HG03039 (cell line): ENCODE results near the gene MUC12.
"Not testable (repeated sequence)": the region's sequence is repeated elsewhere in the genome, so short reads cannot be mapped to it uniquely, and the experiment has no call there.

ENCODE experiments used
- ATAC-seq: cut with Tn5 transposase; IDR thresholded peaks from one replicate; pipeline ENCODE4 v1.9.1; 2021; ENCODE audit warnings: mild to moderate bottlenecking, moderate library complexity; ENCODE audit not compliant: unreplicated experiment

The MUC12 gene

GRCh38 chr7:100959894-100960293 lies 9.5 kb upstream of the MUC12 start:
- ATAC-seq, result no peak

- ATAC-seq, result no peak
These were observed 6.8 kb upstream of the MUC12 start for GRCh38 chr7:100962537-100962936.

DNA sequence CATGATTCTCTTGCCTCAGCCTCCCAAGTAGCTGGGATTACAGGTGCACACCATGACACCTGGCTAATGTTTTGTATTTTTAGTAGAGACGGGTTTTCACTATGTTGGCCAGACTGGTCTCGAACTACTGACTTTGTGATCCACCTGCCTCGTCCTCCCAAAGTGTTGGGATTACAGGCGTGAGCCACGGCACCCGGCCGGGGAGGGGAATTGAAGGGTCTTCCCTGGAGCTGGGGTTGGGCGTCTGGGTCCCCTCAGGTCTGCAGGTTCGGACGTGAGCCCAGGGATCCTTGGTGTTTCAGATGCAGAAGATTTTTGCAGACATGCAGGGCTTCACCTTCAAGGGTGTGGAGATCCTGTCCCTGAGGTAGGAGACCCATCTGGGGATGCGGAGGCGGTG lies 6.0 kb upstream of the MUC12 start:
- ATAC-seq, result no peak

DNA sequence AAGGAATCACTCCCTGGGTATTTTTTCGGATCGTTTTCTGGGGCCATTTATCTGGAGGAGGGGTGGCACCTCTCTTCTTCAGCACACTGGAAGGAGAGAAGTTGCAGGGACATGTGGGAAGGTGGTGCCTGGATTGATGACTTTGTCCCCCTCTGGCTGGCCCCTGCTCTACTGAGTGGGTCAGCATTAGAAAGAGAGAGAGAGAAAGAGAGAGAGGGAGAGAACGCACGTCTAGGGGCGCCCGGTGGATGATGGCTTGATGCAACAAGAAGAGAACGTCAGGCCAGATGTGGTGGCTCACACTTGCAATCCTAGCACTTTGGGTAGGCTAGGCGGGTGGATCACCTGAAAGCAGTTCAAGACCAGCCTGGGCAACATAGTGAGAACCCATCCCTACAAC lies 5.5 kb upstream of the MUC12 start:
- no peak for ATAC-seq

- ATAC-seq, result no peak
These were observed 4.7 kb upstream of the MUC12 start for GRCh38 chr7:100964630-100965029.

- no peak for ATAC-seq
These were observed 4.2 kb upstream of the MUC12 start for GRCh38 chr7:100965045-100965722.

DNA sequence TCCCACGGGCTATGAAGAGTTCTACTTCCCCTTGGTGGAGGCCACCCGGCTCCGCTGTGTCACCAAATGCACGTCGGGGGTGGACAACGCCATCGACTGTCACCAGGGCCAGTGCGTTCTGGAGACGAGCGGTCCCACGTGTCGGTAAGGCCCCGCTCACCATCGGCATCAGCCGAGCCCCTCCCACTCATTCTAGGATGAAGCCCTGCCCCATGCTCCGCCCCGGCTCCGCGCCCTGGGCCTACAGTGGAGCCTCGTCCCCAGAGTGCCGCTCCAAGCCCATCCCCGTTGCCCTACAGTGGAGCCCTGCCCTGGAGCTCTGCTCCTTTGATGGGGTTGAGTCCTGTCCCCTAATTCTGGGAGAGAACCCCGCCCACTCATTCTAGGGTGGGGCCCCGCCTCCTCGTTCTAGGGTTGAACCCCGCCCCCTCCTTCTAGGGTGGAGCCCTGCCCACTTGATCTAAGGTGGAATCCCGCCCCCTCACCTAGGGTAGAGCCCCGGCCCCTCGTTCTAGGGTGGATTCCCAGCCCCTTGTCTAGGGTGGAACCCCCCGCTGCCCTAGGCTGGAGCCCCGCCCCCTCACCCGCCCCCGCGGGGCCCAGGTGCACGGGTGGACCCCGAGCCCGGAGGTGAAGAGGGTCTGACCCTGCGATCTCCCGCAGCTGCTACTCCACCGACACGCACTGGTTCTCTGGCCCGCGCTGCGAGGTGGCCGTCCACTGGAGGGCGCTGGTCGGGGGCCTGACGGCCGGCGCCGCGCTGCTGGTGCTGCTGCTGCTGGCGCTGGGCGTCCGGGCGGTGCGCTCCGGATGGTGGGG lies 3.4 kb upstream of the MUC12 start:
- no peak for ATAC-seq

DNA sequence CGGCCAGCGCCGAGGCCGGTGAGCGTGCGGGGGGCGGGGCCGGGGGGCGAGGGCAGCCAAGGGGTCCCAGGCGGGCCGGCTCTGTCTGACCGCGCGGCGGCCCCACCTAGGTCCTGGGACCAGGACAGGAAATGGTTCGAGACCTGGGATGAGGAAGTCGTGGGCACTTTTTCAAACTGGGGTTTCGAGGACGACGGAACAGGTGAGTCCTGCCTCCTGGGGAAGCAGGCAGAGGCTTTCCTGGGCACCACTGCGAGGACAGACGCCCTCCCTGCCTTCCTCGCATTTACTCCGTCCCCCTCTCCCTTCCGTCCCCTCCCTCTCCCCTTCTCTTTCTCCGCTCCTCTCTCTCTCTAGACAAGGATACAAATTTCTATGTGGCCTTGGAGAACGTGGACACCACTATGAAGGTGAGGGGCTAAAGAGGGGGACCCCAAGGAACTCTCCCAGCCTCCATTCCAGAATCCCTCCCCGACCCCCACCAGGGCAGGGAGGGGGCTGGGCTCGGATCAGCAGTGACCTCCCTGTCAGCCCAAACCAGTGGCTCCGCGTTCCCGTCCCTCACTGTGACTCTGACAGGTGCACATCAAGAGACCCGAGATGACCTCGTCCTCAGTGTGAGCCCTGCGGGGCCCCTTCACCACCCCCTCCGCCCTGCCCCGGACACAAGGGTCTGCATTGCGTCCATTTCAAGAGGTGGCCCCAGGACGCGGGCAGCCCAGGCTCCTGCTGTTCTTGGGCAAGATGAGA lies 2.6 kb upstream of the MUC12 start:
- no peak for ATAC-seq

GRCh38 chr7:100967292-100967863 lies 2.0 kb upstream of the MUC12 start:
- no peak for ATAC-seq

DNA sequence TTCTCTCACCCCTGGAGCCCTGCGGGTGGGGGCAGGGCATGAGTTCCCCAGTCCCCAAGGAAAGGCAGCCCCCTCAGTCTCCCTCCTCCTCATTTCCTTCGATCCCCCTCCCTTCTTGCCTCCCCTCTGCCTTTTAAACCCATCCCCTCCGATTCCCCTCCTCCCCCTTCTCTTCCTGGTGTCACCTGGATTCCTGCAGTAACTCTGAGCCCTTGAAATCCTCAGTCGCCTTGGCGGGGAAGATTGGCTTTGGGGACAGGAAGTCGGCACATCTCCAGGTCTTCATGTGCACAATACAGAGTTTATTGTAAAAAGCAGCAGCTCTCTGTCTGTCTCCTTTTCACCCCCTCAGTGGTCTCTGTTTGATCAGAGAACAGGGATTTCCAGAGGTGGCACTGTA lies 1.3 kb upstream of the MUC12 start:
- ATAC-seq, result no peak

DNA sequence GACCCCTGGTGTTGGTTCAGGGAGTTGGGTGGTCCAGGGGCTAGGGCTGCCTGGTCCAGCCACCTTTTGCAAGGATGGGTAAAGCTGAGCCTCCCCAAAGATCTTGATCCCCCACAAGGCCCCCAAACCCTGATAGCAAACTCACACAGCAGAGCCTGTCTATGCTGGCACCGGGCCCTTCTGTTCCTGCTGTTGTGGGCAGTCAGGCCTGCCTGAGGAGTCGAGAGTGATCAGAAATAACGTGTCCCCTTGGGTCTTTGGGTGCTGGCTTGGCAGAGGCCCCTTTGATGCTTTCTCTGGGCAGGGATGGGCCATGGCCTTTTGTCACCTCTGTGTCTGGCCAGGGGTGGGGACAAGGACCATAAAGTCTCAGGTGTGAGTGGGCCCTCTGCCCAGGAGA lies 715 bp upstream of the MUC12 start:
- no peak for ATAC-seq

GRCh38 chr7:100971111-100972001 lies 2.0 kb downstream of the MUC12 start:
- ATAC-seq, result no peak

- ATAC-seq, result no peak
These were observed 2.6 kb downstream of the MUC12 start for GRCh38 chr7:100972002-100972347.

DNA sequence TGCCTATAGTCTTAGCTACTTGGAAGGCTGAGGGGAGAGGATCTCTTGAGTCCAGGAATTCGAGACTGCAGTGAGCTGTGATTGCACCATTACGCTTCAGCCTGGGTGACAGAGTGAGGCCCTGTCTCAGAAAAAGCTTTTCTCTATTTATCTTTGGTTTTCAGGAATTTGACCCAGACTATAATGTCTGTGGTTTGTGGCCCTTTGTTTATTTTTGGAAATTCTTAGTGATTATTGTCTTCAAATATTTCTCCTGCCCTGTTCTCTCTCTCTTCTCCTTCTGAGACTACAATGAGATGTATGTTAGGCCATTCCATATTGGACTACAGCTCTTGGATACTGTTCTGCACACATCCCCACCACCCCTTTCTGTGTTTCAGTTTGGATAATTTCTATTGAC lies 4.7 kb downstream of the MUC12 start:
- no peak for ATAC-seq

DNA sequence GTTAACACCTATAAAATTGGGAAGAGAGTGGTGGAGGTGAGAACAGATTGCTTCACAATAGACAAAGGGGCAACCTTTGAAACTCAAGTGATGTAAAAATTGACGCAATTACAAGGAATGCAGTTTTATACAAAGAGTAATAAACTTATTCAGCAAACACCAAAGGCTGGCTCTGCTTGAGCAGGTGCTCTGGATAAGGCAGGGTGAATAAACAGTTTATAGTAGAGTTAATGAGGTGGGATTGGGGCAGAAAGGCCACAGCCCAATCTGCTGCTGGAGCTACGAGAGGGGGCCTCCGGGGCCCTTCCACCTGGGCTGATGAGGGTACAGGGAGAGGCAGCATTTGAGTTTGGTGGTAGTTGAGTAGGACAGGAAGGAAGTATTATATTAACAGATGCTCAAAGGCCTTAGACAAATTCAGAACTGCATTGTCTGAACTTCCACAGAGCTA lies 6.0 kb downstream of the MUC12 start:
- no peak for ATAC-seq

- no peak for ATAC-seq
These were observed 8.9 kb downstream of the MUC12 start for GRCh38 chr7:100978300-100978699.

DNA sequence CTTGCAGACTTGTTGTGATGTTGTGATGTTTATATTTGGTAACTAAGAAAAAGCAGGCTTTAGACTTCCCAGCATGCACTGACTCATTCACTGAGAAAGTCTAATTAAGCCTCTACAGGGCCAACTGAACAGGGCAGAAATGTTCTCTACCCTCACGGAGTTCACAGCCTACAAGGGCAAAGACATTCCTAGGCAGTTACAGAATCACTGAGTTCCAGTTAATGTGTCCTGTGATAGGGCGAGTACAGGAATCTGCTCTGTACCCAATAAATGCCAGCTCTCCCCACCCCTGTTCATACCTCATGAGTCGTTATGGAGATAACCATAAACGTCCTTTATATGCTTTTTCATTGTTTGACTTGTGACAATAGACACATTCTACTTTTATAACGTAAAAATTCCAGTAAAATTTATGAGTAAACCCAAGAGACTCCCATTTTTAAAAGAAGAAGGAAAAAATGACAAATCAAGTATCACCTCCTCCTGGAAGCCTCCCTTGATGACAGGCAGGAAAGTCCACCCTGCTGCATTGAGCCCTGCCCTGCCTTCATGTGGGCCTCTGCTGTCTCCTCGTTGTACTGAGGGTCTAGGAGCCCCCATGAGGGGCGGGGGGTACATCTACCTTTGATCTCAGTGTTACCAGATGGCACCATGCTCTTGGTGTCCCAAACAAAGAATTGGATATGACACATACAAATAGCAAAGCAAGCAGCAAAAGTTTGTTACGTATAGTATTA lies 14.3 kb downstream of the MUC12 start:
- no peak for ATAC-seq

DNA sequence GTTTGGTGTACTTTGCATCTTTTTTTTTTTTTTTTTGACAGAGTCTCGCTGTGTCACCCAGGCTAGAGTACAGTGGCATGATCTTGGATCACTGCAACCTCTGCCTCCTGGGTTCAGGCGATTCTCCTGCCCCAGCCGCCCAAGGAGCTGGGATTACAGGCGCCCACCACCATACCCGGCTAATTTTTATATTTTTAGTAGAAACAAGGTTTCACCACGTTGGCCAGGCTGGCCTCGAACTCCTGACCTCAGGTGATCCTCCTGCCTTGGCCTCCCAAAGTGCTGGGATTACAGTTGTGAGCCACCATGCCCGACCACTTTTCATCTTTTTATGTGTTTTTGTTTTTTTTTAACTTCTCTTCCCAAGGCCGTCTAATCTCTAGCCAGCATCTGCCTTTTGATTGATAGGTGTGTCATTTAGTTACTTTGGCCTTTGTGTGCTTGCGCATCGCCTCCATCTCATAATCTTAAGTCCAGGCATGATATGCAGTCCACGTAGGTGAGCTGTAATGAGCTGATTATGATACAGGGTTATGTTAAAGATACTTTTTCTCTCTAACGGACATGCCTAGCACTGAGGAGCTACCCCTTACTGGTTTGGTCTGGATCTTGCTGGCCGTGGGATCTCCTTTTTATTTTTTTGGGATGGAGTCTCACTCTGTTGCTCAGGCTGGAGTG lies 15.0 kb downstream of the MUC12 start:
- ATAC-seq, result not testable (repeated sequence)
